Measurements from ENCODE around the gene CSAD. TPM values are rescaled to one million over a fixed set of nuclear protein-coding genes. Genes with fewer than 3 reads are reported as not detected.
"Not testable (repeated sequence)": the region's sequence is repeated elsewhere in the genome, so short reads cannot be mapped to it uniquely, and the experiment has no call there.

The CSAD gene
- total and polyA plus RNA-seq, 2 donors (not counting 1 experiment from before 2014, with no cell fraction given) = 57.0 to 64.6 TPM

DNA sequence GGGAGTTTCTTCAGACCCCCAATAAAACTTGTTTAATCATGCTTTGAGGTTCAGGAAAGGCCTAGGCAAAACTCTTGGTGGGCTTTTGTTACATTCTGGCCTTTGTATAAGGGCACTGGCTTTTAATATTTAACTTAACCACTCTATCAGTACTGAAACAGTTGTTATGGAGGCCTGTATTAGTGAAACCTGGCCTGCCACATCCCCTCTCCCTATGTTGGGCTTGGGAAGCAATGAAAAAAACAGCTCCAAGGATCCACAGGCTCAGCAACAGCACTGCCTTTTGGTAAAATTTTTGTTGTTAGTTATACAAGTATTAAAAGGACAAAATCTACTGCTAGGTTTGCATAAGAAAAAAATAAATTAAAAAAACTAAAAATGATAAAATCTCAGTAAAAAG lies 66.8 kb downstream of the CSAD start:
- CTCF ChIA-PET = no interaction called here
- Histone ChIP-seq H3K4me1 (ENCODE audit: control insufficient read depth in 2 of 2, insufficient read depth in 2 of 2, low read length in 2 of 2) (no peaks in the 10 kb centered on the region), H4K20me1 (ENCODE audit: control insufficient read depth, insufficient read depth, low read length, poor library complexity, severe bottlenecking) (no peaks in the 10 kb centered on the region), H3K27me3 (replicated peaks in 1 of 4; ENCODE audit: control extremely low read depth in 1 of 4, control insufficient read depth in 3 of 4, insufficient read depth in 4 of 4, low read length in 3 of 4) (no peaks in the 10 kb centered on the region), H3K4me3 (ENCODE audit: control extremely low read depth in 1 of 5, extremely low read depth in 1 of 5, insufficient read depth in 1 of 5, low read depth in 2 of 5, low read length in 4 of 5) (no peak overlapping the region), H3K9ac (ENCODE audit: low read length) (no peak overlapping the region), H3K79me2 (ENCODE audit: control insufficient read depth, insufficient read depth, low read length) (no peaks in the 10 kb centered on the region), H3K36me3 (replicated peaks in 1 of 2; ENCODE audit: control extremely low read depth in 1 of 2, control insufficient read depth in 1 of 2, extremely low read depth in 1 of 2, insufficient read depth in 2 of 2, low read length in 1 of 2) (no peaks in the 10 kb centered on the region), H3K4me2 (replicated peaks; ENCODE audit: low read depth, low read length, poor library complexity, severe bottlenecking) (no peak overlapping the region), H3K9me3 (ENCODE audit: control extremely low read depth in 1 of 3, control insufficient read depth in 2 of 3, insufficient read depth in 1 of 3, low read length in 2 of 3) (no peaks in the 10 kb centered on the region), H2AFZ (ENCODE audit: insufficient read depth, low read depth, low read length, poor library complexity, severe bottlenecking) (no peak overlapping the region), H3K27ac (ENCODE audit: low read length in 2 of 2) (no peak overlapping the region)
- no peak overlapping the region for H3K27ac Mint-ChIP-seq
- POLR2A ChIA-PET = no interaction called here
- intact Hi-C loops (cut with micrococcal nuclease) = no loop called here
- H3K27me3 Mint-ChIP-seq = peaks cover 4% of the 10 kb centered on the region
- TF ChIP-seq EZH2 (IDR thresholded peaks at IDR 0.05; ENCODE audit: borderline replicate concordance, insufficient read depth, low read depth, low read length, poor library complexity, severe bottlenecking) (no peak), CTCF (IDR thresholded peaks at IDR 0.05) (no peak)
- DNase-seq = no peak
- no peak for ATAC-seq (ENCODE audit: low read depth)
- no peaks in the 10 kb centered on the region for H3K4me1 Mint-ChIP-seq
- no peaks in the 10 kb centered on the region for H3K9me3 Mint-ChIP-seq (ENCODE audit: insufficient read depth)
- no peak overlapping the region for H3K4me3 Mint-ChIP-seq

DNA sequence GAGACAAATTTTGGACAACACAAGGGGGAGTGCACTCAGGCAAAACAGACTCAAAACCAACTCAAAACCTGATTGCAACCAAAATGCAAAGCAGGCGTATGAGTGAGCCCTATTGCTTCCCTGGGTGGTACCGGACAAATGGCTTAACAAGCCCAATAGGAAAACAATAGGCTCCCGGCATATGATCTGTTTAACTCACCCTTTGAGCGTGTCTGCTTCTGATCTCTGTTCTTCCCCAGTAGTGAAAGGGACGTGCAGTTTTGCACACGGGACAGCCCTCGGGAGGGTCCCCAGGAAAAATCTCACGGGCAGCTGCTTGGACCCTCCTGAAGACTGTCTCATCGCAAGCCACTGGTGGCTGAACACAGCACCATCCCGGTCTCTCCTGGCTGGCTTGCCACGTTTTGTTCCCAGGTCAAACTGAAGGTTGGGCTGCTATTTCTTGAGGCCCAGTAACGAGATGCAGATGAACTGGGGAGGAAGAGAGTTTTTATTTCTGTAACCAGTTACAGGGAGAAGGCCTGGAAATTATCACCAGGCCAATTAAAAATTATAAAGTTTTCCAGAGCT lies 67.5 kb downstream of the CSAD start:
- Histone ChIP-seq H3K27me3 (replicated peaks in 1 of 4; ENCODE audit: control extremely low read depth in 1 of 4, control insufficient read depth in 3 of 4, insufficient read depth in 4 of 4, low read length in 3 of 4) (no peaks in the 10 kb centered on the region), H3K4me1 (ENCODE audit: control insufficient read depth in 2 of 2, insufficient read depth in 2 of 2, low read length in 2 of 2) (no peaks in the 10 kb centered on the region), H3K36me3 (replicated peaks in 1 of 2; ENCODE audit: control extremely low read depth in 1 of 2, control insufficient read depth in 1 of 2, extremely low read depth in 1 of 2, insufficient read depth in 2 of 2, low read length in 1 of 2) (no peaks in the 10 kb centered on the region), H4K20me1 (ENCODE audit: control insufficient read depth, insufficient read depth, low read length, poor library complexity, severe bottlenecking) (no peaks in the 10 kb centered on the region), H3K4me3 (ENCODE audit: control extremely low read depth in 1 of 5, extremely low read depth in 1 of 5, insufficient read depth in 1 of 5, low read depth in 2 of 5, low read length in 4 of 5) (no peak overlapping the region), H2AFZ (ENCODE audit: insufficient read depth, low read depth, low read length, poor library complexity, severe bottlenecking) (no peak overlapping the region), H3K27ac (ENCODE audit: low read length in 2 of 2) (no peak overlapping the region), H3K79me2 (ENCODE audit: control insufficient read depth, insufficient read depth, low read length) (no peaks in the 10 kb centered on the region), H3K9ac (ENCODE audit: low read length) (no peak overlapping the region), H3K9me3 (ENCODE audit: control extremely low read depth in 1 of 3, control insufficient read depth in 2 of 3, insufficient read depth in 1 of 3, low read length in 2 of 3) (no peaks in the 10 kb centered on the region), H3K4me2 (replicated peaks; ENCODE audit: low read depth, low read length, poor library complexity, severe bottlenecking) (no peak overlapping the region)
- 92% methylated on average over 11 of the region's 12 CpGs for WGBS (ENCODE audit: insufficient coverage)
- no peak overlapping the region for H3K27ac Mint-ChIP-seq
- POLR2A ChIA-PET = interaction anchor here (0.6 kb wide), 1 partner anchor 364 kb away, joined by 4 read pairs; no protein-coding TSS in a partner anchor
- CTCF ChIA-PET = no interaction called here
- no peak for DNase-seq
- H3K9me3 Mint-ChIP-seq (ENCODE audit: insufficient read depth) = no peaks in the 10 kb centered on the region
- intact Hi-C loops (cut with micrococcal nuclease) = no loop called here
- TF ChIP-seq CTCF (IDR thresholded peaks at IDR 0.05) (no peak), EZH2 (IDR thresholded peaks at IDR 0.05; ENCODE audit: borderline replicate concordance, insufficient read depth, low read depth, low read length, poor library complexity, severe bottlenecking) (no peak)
- H3K27me3 Mint-ChIP-seq = peaks cover 4% of the 10 kb centered on the region
- no peak overlapping the region for H3K4me3 Mint-ChIP-seq
- ATAC-seq (ENCODE audit: low read depth) = no peak
- H3K4me1 Mint-ChIP-seq = no peaks in the 10 kb centered on the region

DNA sequence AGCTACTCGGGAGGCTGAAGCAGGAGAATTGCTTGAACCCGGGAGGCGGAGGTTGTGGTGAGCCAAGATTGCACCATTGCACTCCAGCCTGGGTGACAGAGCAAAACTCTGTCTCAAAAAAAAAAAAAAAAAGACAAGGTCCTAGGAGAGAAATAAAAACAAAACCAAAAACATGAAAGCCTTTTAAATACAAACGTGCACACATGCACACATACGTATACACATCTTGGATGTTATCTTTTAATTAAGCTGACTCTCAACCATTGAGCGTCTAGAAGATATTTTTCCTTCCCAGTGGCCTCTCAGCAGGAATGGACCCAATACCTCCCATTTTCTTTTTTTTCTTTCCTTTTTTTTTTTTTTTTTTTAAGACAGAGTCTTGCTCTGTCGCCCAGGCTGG lies 68.3 kb downstream of the CSAD start:
- H3K9ac ChIP-seq (ENCODE audit: low read length); intact Hi-C loops (cut with micrococcal nuclease); H3K4me3 ChIP-seq (ENCODE audit: control extremely low read depth in 1 of 5, extremely low read depth in 1 of 5, insufficient read depth in 1 of 5, low read depth in 2 of 5, low read length in 4 of 5); H3K27ac Mint-ChIP-seq; H2AFZ ChIP-seq (ENCODE audit: insufficient read depth, low read depth, low read length, poor library complexity, severe bottlenecking); H3K27me3 Mint-ChIP-seq; H3K27me3 ChIP-seq (replicated peaks in 1 of 4; ENCODE audit: control extremely low read depth in 1 of 4, control insufficient read depth in 3 of 4, insufficient read depth in 4 of 4, low read length in 3 of 4); H3K4me2 ChIP-seq (replicated peaks; ENCODE audit: low read depth, low read length, poor library complexity, severe bottlenecking); ATAC-seq (ENCODE audit: low read depth); H3K9me3 Mint-ChIP-seq (ENCODE audit: insufficient read depth); DNase-seq; H3K27ac ChIP-seq (ENCODE audit: low read length in 2 of 2); H3K4me1 Mint-ChIP-seq; H3K36me3 ChIP-seq (replicated peaks in 1 of 2; ENCODE audit: control extremely low read depth in 1 of 2, control insufficient read depth in 1 of 2, extremely low read depth in 1 of 2, insufficient read depth in 2 of 2, low read length in 1 of 2); H3K4me3 Mint-ChIP-seq; H3K9me3 ChIP-seq (ENCODE audit: control extremely low read depth in 1 of 3, control insufficient read depth in 2 of 3, insufficient read depth in 1 of 3, low read length in 2 of 3); H3K4me1 ChIP-seq (ENCODE audit: control insufficient read depth in 2 of 2, insufficient read depth in 2 of 2, low read length in 2 of 2); H3K79me2 ChIP-seq (ENCODE audit: control insufficient read depth, insufficient read depth, low read length); H4K20me1 ChIP-seq (ENCODE audit: control insufficient read depth, insufficient read depth, low read length, poor library complexity, severe bottlenecking): not testable (repeated sequence)
- POLR2A ChIA-PET = interaction anchor here (0.6 kb wide), 1 partner anchor 364 kb away, joined by 4 read pairs; no protein-coding TSS in a partner anchor
- CTCF ChIA-PET = interaction anchor here (0.7 kb wide), 1 partner anchor 22 kb away, joined by 3 read pairs; no protein-coding TSS in a partner anchor
- WGBS (ENCODE audit: insufficient coverage) = 94% methylated on average over 3 of the region's 7 CpGs
